Fibroblast of skin of abdomen (primary cell): Measurements from ENCODE around the gene FER.
"Not testable (repeated sequence)": the region's sequence is repeated elsewhere in the genome, so short reads cannot be mapped to it uniquely, and the experiment has no call there.

Experiments
- DNase-seq: peaks from one replicate; pipeline ENCODE4 v3.0.0-alpha.2; 2013

The FER gene

DNA sequence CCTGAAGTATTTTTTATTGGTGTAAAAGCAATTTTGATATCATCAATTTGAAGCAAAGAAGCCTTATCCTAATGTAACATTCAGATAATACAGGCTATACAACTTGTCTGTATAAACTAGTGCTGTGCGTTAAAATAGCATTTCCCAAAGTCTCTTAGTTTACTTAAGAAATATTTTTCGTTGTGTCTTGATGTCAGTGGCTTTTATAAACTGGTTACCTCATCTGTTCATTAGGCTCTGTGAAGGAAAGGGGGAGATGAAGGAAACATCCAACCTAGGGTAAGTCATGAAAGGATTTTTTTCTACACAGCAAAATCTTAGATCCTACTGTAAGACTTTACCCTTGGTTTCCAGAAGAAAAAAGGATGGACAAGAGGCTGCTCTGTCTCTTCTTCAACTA is 389.2 kb downstream of the FER start:
- DNase-seq = no peak

DNA sequence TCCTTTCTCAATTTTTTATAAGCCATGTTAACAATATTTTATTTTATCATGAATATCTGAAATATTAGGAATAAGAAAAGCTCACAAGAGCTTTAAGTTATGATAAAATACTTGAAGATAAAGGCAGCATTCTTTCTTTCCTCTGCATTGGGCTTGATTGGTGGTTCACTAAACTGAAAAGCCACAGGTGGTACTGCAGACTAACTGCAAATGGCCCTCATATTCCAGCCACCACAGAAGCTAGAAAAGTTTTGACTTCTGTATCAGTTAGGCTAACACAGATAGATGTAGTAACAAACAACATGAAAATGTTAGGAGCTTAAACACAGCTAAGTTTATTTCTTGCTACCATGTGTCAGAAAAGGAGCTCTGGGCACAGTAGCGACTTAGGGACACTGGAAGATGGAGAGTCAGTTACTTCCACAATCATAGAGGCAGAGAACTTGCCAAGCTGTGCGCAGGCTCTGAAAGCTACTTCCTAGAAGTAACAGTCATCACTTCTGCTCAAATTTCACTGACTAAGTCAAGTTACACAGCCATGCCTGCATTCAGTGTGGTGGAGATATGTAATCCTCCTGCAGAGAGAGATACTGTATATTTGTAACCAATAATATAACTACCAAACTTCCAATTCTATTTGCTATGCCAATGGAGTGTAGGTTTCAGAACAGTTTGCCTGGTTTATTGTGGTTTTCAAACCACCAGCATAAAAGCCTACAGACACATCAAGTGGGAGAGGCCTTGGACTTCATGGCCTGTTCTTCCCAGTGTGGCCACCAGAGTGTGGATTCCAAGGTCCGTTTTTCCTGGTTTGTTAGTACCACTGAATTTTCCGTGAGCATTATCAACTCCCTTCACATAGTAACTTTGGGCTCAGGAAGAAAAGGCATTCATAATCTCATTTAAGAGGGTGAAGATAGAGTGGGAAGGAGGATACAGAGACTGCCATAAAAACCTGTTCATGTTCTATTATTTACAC is 393.8 kb downstream of the FER start:
- DNase-seq = no peak

GRCh38 chr5:109143031-109143430 is 395.3 kb downstream of the FER start:
- DNase-seq = no peak

- DNase-seq = no peak
Observed at GRCh38 chr5:109145139-109145538, 397.4 kb downstream of the FER start.

GRCh38 chr5:109146591-109146990 is 398.9 kb downstream of the FER start:
- DNase-seq = peak; percentile 25

- DNase-seq = no peak
Observed at GRCh38 chr5:109152565-109152964, 404.9 kb downstream of the FER start.

DNA sequence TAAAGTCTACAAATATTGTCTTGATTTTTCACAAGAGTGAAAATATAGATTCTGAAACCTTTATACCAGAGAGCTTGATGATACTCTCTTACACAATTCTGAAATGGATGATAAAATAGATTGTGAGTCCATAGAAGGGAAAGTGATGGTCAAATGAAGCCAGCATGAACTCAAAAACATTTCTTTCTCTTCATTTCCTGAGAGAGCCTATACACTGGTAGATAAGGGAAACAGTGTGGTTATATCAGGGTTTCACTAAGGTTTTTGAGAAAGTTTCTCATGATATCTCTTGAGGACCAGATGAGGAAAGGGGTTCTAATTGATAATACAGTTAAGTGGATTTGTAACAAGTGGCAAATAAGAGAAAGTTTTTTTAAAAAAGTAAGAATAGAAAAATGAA is 407.9 kb downstream of the FER start:
- no peak for DNase-seq

- no peak for DNase-seq
Observed at GRCh38 chr5:109156885-109157284, 409.2 kb downstream of the FER start.

DNA sequence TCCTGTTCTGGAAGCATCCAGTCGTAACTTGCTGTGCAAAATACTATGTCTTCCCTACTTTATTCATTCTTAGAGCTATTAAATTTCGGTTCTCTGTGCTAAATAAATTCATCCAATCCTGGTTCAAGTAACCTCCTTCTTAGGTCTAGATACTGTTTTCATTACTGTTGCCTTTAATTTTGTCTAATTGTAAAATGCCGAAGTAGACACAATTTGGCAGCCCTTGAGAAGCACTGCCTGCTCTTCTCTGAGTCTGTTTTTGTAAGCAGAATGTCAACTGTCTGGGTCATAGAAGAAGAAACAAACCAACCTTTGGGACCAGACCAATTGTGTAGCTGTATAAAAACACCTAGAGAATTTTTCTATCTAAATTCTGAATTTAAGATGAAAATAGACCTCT is 412.8 kb downstream of the FER start:
- no peak for DNase-seq

DNA sequence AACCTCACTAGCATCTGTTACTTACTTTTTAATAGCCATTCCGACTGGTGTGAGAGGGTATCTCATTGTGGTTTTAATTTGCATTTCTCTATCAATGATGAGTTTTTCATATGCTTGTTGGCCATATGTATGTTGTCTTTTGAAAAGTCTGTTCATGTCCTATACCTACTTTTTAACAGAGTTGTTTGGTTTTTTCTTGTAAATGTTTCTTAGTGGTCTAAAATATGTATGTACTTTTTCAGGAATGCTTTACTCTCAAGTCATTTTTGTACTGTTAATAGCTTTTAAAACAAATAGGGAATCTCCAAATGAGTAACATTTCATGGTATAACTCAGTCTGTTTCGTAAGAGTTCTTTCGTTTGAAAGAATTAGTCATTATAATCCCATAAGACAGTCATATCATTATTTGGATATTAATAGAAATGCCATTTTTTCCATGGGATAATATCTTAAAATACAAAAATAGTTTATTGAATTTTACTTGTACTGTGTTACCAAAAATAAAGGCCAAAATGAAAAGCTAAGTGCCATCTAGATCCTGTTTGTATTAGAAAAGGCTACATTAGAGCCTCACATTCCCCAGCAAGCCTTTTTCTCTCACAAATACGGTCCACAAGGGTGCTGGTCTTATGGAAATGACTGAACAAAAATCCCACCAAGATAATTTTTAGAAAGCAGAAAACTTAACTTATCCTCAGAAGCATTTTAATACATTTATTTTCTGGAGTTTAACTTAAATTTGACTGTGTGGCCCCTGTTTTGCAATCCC is 414.4 kb downstream of the FER start:
- DNase-seq = peak; percentile 31

DNA sequence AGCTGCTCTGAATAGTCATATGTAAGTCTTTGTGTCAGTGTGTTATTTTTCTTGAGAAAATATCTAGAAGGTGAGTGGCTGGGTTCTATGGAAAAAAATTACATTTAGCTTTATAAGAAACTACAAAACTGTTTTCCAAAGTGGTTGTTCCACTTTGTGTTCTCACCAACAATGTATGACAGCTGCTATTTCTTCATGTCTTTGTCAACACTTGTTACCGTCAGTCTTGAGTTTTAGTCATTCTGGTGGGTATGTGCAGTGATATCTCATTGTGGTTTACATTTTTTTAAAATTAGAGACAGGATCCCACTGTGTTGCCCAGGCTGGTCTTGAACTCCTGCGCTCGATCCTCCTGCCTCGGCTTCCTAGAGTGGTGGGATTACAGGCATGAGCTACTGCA is 415.6 kb downstream of the FER start:
- DNase-seq = no peak

DNA sequence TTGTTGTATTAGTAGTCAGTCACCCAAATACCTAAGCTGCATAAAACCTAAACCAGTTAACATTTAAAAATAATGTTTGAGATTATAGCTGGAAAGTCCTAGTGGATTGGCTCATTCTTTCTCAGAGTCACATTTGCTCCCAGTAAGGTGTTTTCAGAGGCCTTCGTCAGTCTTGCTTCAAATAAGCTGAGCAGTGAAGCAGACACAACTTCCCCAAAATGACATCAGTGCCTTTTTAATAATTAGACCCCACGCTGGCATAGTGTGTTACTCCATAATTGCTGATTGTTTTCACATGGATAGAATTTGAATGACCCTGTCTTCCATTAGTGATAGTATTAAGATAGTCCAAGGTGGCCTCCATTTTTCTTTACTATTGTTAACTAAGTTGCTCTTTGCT is 416.3 kb downstream of the FER start:
- no peak for DNase-seq

- DNase-seq = no peak
Observed at GRCh38 chr5:109167586-109167985, 419.9 kb downstream of the FER start.

DNA sequence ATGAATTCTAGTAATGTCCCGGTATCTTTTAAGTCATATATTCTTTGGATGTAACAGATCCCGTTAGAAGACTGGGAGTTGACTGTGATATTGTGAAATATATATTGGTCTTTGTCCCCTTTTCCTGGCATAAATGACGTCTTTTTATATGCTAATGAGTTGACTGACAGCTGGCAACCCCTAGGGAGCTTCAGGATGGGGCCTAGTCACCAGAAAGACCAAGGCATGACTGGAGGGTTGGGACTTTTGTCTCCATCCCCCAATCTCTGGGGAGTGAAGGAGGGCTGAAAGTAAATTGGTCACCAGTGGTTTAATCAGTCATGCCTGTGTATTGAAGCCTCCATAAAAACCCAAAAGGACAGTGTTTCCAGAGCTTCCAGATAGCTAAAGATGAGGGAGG is 420.5 kb downstream of the FER start:
- DNase-seq = no peak

GRCh38 chr5:109170629-109171350 is 423.1 kb downstream of the FER start:
- no peak for DNase-seq

DNA sequence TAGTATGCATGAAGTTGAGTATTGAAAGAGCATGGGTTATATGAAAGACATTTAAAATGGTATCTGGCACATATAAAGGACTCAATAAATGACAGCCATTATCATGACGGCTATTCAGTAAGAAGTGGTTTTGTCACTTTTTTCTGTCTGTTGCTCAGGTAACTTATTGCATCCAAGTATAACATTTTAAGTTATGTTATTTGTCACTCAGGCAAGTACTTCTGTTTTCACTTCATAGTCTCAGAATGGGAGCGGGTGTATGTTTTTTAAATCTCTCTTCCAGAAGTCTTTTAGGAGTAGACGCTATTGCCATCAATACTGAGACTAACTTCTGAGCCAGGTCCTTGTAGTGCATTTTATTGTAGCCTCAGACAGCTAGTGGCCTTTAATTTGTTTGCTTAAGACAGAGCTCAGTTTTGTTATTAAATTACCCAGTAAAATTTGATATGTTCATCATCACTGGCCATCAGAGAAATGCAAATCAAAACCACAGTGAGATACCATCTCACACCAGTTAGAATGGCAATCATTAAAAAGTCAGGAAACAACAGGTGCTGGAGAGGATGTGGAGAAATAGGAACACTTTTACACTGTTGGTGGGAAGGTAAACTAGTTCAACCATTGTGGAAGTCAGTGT is 423.9 kb downstream of the FER start:
- DNase-seq = not testable (repeated sequence)

DNA sequence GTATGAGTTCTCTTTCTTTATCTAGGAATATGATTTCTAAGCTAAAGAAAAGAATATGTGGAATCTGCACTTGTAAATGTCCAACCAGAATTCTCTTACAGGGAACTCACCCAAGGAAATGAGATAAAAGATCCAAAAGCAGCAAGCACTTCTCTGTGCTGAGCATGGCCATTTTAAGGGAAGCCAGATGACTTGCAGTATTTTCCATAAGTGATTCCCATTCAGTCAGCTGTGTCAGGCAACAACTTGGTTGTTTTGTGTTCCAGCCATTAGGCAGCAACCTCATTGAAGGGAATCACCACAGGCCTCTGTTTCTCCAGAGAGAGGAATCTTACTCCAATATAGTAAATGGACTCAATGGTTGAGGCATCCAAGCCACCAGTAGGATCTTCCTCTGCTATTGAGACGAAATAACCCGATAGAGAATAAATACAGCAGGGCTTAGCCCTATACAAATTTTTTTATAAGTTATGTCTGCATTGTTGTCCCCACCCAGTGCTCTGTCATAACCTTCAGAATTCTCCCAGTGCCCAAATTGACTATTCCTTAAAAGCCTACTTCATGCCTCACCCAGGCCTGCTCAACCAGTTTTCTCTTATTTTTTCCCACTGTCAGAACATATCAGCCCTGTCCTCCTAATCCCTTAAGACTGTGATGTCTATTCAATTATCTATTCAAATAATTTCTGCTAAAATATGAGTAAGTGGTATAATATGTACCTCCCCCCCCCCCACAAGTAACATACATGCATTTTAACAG is 425.5 kb downstream of the FER start:
- DNase-seq = no peak

DNA sequence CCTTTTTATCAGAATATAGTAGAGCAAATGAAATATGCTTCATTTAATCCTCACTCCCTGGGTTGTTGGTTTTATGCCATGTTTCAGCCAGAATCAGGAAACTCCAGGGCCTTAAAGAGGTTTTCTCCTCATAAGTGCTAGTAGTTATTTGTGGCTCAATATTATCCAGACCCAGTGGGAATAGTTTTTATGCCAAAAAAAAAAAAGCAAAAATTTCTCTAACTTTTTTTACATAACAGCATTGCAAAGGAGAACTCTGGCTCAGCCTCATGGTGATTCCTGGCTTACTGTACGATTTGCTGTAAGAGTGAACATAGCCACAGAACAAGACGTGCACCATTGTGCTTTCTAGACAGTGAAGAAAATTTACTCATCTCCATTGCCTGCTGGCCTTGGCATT is 429.5 kb downstream of the FER start:
- no peak for DNase-seq

DNA sequence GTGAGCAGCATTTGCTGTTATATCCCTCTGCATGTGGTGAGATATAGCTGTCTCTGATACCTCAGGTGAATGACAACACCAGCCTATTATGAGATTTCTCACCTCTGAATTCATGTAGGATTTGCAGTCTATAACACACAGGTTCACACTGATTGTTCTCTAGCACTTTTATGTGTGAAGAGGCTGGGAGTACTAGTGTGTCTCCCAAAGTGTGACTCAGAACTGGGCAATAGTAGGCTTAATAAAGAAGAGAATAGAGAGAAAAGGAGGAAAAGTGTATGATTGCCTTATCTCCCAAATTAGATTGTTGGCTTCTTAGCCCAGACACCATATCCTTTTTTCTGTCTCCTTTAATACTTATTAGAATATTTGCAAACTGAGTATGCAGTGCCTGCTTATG is 430.1 kb downstream of the FER start:
- no peak for DNase-seq

DNA sequence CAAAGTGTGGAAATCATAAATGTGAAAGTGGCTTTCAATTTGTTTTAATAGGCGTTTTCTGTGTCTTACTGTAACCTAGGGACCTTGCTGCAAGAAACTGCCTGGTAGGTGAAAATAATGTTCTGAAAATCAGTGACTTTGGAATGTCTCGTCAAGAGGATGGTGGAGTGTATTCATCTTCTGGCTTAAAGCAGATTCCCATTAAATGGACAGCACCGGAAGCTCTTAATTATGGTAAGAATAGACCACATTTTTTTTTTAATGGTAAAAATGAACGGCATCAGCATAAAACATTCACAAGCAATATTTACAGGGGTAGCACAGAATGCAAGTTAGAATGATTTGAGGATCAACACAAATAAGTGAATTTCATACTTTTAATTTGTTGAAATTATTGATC is 433.0 kb downstream of the FER start:
- no peak for DNase-seq

- DNase-seq = no peak
Observed at GRCh38 chr5:109186759-109187158, 439.1 kb downstream of the FER start.

DNA sequence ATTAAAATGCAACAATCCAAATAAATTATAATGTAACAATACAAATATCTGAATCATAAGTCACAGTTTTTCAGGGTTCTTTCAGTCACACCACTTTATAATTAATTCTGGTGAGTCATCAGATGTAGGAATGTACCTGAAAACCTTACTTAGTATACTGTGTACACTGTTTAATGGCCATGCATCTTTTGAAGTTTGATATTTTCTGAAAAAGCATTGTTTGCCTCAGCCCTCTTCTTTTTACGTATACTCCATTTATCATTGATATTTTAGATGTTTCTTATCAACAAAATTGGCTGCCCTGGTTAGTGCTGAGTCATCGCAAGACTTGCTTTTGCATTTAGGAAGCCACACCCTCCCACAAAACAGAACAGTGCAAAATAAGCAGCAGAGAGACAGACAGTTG is 443.5 kb downstream of the FER start:
- peak; percentile 24 for DNase-seq
